NOMO-1 treated with dmso at 0.1 percent for 144 hours (cell line): ENCODE data around the gene CNPY2.
"Not testable (repeated sequence)": the region's sequence is repeated elsewhere in the genome, so short reads cannot be mapped to it uniquely, and the experiment has no call there.

ENCODE experiments used
- DNase-seq: peaks from one replicate; lab custom pipeline; 2025; ENCODE audit not compliant: unreplicated experiment; lab: John Stamatoyannopoulos, UW

The CNPY2 gene

GRCh38 chr12:56333679-56334489 is 18.1 kb upstream of the CNPY2 start, which contains the start of gene PAN2:
TSS of gene PAN2 (minus strand) at chr12:56334000. CDS start at chr12:56333094, 906 bp downstream.
- DNase-seq = peak; percentile 92

GRCh38 chr12:56333197-56333678 is 17.4 kb upstream of the CNPY2 start:
- peak; percentile 55 for DNase-seq

- DNase-seq = no peak
Measured at GRCh38 chr12:56332512-56333196, 16.9 kb upstream of the CNPY2 start.

DNA sequence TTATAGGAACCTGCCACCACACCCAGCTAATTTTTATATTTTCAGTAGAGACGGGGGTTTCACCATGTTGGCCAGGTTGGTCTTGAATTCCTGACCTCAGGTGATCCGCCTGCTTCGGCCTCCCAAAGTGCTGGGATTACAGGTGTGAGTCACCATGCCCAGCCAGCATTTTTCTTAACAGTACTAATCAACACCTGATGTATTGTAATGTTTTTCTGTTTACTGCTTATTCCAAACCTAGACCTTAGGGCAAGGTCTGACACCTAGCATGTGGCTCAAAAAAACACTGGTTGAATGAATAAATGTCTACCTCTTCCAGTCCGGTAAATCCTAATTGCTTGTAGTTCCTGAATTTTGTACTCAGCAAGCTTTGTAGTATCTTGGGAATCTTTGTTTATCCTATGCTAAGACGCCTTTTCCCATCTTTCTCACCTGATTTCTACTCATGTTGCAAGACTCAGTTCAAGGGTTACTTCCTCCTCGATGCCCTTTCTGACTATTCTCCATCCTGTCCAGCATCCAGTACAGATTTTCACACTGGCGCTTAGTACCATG is 15.2 kb upstream of the CNPY2 start:
- DNase-seq = no peak

DNA sequence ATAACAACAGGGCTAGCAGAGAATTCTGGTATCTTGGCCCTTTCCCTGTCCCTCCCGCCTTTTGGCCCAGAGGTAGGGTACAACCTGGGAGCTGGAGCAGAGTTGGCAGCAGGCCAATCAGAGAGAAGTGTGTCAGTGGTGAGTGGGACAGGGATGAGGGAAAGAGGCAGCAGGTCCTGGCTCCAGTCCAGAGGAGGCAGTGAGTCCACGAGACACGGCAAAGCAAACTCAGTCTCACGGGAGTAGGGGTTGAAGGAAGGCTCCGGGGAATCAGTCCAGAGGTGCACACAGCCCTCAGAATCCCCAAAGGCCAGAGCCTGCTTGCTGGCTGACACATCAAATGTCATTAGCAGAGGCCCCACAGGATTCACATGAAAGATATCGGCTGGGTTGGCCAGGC is 10.7 kb upstream of the CNPY2 start:
- DNase-seq = no peak

- no peak for DNase-seq
Measured at GRCh38 chr12:56326126-56326525, 10.3 kb upstream of the CNPY2 start.

GRCh38 chr12:56324206-56324605 is 8.4 kb upstream of the CNPY2 start:
- no peak for DNase-seq

GRCh38 chr12:56321610-56322009 is 5.8 kb upstream of the CNPY2 start:
- not testable (repeated sequence) for DNase-seq

GRCh38 chr12:56321027-56321426 is 5.2 kb upstream of the CNPY2 start:
- DNase-seq = no peak

GRCh38 chr12:56317675-56318074 is 1.9 kb upstream of the CNPY2 start:
- DNase-seq = no peak

DNA sequence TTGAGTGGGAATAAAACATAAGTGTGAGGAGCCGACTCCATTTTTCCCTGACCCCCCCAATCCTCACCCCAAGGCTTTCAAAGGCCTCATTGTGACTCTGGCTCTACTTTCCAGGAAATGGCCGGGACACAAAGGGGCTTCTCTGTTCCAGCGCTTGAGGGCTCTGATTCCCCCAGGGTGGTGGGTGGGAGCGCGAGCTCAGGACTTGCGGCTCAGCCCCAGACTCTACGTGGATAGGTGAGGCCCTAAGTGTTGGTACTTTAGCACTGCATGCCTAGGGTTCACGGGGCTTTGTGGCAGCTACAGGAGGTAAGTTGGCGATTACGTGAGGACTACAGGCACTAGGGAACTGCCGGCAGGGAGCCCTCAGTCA is 553 bp downstream of the CNPY2 start:
- no peak for DNase-seq

DNA sequence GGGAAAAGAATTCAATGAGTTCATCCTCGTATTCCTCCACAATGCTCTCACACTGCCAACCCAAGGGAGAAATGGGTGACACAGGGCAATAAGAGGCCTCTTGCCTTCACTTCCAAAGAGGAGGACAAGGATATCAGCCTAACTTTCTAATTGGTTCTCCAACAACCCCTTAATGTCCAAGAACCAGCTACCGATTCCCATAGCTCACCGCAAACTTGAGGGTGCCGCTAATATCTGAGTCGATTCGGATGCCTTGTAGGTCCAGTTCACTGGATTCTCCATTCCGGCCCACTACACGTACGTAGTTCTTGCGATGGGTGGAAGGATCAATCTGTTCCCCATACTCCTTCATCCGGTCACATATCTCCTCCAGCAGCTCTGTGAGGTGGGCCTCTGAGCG is 4.8 kb downstream of the CNPY2 start:
- no peak for DNase-seq

DNA sequence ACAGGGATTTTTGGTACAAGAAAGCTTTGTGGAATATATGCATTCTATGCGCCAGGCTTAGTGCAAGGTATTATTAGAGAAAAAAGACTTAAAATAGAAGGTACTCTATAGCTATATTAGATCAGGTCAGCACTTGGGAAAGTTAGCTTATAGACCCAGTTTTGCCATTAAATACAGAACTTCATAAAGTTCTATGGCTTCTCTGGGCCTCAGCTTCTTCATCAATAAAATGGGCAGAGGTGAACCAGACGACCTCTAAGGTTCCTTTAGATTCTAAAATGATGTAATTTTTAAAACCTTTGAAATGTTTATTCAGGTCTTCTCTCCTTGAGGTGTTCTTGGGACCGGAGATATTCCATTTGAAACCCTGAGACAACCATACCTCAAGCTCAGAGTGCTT is 7.1 kb downstream of the CNPY2 start:
- DNase-seq = no peak

- DNase-seq = no peak
Measured at GRCh38 chr12:56307221-56307965, 8.4 kb downstream of the CNPY2 start.

- no peak for DNase-seq
Measured at GRCh38 chr12:56304872-56305590, 10.8 kb downstream of the CNPY2 start.

DNA sequence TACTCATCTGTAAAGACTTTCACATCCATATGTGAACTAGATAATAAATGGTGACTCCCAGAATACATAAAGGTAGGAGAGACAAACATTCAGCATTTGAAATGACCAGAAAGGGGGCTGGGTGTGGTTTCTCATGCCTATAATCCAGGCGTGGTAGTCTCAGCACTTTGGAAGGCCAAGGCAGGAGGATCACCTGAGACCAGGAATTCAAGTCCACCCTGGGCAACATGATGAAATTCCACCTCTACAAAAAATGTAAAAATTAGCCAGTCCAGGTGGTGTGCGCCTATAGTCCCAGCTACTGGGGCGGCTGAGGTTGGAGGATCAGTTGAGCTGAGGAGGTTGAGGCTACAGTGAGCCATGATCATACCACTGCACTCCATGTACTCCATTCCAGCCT is 11.5 kb downstream of the CNPY2 start:
- DNase-seq = no peak

GRCh38 chr12:56300644-56301464 is 14.9 kb downstream of the CNPY2 start:
- no peak for DNase-seq

- peak; percentile 96 for DNase-seq
Measured at GRCh38 chr12:56299853-56300643, 15.7 kb downstream of the CNPY2 start, which contains the start of gene CS. TSS of gene CS (minus strand) at chr12:56300330. CDS start at chr12:56300201, 129 bp downstream.

DNA sequence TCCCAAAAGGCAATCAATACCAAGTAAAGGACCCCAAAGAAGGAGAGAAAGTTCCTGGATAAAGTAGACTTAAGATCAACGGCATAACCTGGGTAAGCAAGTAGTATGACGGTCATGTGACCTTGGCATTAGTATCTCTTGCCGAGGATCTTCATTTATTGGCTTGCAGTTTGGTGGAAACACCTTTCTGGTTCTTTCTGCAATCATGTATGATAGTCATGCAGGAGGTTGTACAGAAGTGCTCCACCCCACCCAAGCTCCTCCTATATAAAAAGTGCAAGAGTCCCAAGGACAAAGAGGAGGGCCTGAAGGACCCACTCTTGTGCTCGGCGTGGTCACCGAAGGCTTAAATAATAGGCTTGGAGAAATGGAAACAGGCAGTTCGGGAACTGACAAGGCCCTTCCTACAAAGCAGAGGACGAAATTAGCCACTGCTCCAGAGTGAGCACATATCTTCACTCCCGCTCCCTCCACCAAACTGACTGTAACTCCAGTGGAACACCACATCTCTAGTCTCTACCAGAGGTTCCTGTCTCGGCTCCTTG is 16.4 kb downstream of the CNPY2 start:
- DNase-seq = no peak
